HCT116 (cell line): Measurements from ENCODE around the gene G3BP1.

Source experiments
- EZH2 ChIP-seq: fragments of 200-600 bp; sonication (generic); IDR thresholded peaks from 2 replicates; pipeline ENCODE4 v1.6.1; 2017; ENCODE audit warnings: antibody characterized with exemption, mixed run types
- FOSL1 ChIP-seq: IDR thresholded peaks from 2 replicates; pipeline ENCODE4 v1.6.1; 2012; ENCODE audit warnings: low read depth
- JUND ChIP-seq: IDR thresholded peaks from 2 replicates; pipeline ENCODE4 v1.6.1; 2012
- POLR2A ChIP-seq: IDR thresholded peaks from 2 replicates; pipeline ENCODE4 v1.7.0; 2011; ENCODE audit warnings: borderline replicate concordance; ENCODE audit not compliant: insufficient read depth, insufficient read length; ENCODE audit errors: extremely low read depth
- POLR2AphosphoS5 ChIP-seq: IDR thresholded peaks from 2 replicates; pipeline ENCODE4 v1.6.1; 2011; ENCODE audit warnings: mild to moderate bottlenecking, low read depth, low read length, moderate library complexity
- SRF ChIP-seq: IDR thresholded peaks from 2 replicates; pipeline ENCODE4 v1.6.1; 2012; ENCODE audit warnings: low read depth
- TF ChIP-seq, protein P1 (sequence below), 3 experiments: fragments of 200-600 bp in 1 of 3; sonication (generic) in 1 of 3; IDR thresholded peaks in 2 of 3; conservative IDR thresholded peaks in 1 of 3; 2 replicates each; pipeline ENCODE4 v1.5.1; 2012 to 2017; ENCODE audit warnings: low read depth in 2 of 3, low read length in 2 of 3, antibody characterized with exemption in 1 of 3, borderline replicate concordance in 1 of 3, control low read depth in 1 of 3, mild to moderate bottlenecking in 1 of 3, mixed read lengths in 1 of 3, mixed run types in 1 of 3, moderate library complexity in 1 of 3; ENCODE audit not compliant: insufficient read depth in 1 of 3
- TF ChIP-seq, protein P2 (sequence below): IDR thresholded peaks from 2 replicates; pipeline ENCODE4 v1.6.1; 2012; ENCODE audit warnings: low read depth

- TF ChIP-seq SRF (no peak), FOSL1 (no peak), POLR2A (no peak), JUND (no peak), POLR2AphosphoS5 (no peak), EZH2 (no peak)
- TF ChIP-seq, protein P1, sequence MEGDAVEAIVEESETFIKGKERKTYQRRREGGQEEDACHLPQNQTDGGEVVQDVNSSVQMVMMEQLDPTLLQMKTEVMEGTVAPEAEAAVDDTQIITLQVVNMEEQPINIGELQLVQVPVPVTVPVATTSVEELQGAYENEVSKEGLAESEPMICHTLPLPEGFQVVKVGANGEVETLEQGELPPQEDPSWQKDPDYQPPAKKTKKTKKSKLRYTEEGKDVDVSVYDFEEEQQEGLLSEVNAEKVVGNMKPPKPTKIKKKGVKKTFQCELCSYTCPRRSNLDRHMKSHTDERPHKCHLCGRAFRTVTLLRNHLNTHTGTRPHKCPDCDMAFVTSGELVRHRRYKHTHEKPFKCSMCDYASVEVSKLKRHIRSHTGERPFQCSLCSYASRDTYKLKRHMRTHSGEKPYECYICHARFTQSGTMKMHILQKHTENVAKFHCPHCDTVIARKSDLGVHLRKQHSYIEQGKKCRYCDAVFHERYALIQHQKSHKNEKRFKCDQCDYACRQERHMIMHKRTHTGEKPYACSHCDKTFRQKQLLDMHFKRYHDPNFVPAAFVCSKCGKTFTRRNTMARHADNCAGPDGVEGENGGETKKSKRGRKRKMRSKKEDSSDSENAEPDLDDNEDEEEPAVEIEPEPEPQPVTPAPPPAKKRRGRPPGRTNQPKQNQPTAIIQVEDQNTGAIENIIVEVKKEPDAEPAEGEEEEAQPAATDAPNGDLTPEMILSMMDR (IDR thresholded peaks at IDR 0.05 in 2 of 3, conservative IDR thresholded peaks at IDR 0.05 in 1 of 3; ENCODE audit: borderline replicate concordance in 1 of 3, insufficient read depth in 1 of 3, low read depth in 2 of 3, low read length in 2 of 3) = no peak
- TF ChIP-seq, protein P2, sequence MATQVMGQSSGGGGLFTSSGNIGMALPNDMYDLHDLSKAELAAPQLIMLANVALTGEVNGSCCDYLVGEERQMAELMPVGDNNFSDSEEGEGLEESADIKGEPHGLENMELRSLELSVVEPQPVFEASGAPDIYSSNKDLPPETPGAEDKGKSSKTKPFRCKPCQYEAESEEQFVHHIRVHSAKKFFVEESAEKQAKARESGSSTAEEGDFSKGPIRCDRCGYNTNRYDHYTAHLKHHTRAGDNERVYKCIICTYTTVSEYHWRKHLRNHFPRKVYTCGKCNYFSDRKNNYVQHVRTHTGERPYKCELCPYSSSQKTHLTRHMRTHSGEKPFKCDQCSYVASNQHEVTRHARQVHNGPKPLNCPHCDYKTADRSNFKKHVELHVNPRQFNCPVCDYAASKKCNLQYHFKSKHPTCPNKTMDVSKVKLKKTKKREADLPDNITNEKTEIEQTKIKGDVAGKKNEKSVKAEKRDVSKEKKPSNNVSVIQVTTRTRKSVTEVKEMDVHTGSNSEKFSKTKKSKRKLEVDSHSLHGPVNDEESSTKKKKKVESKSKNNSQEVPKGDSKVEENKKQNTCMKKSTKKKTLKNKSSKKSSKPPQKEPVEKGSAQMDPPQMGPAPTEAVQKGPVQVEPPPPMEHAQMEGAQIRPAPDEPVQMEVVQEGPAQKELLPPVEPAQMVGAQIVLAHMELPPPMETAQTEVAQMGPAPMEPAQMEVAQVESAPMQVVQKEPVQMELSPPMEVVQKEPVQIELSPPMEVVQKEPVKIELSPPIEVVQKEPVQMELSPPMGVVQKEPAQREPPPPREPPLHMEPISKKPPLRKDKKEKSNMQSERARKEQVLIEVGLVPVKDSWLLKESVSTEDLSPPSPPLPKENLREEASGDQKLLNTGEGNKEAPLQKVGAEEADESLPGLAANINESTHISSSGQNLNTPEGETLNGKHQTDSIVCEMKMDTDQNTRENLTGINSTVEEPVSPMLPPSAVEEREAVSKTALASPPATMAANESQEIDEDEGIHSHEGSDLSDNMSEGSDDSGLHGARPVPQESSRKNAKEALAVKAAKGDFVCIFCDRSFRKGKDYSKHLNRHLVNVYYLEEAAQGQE = no peak
Measured at GRCh38 chr5:151772029-151772845, 483 bp downstream of the G3BP1 start.
